Renal cortex interstitium (tissue), 11 donors: ENCODE data around the gene ZFHX3. TPM values are rescaled to one million over a fixed set of nuclear protein-coding genes. Genes with fewer than 3 reads are reported as not detected.
"Not testable (repeated sequence)": the region's sequence is repeated elsewhere in the genome, so short reads cannot be mapped to it uniquely, and the experiment has no call there.

Experiments used
- DNase-seq, 11 donors: peaks; one replicate each; pipeline ENCODE4 v3.0.0-alpha.2; 2013; ENCODE audit warnings: low read depth in 9 of 11, low spot score in 4 of 11; ENCODE audit errors: extremely low read depth in 1 of 11
- polyA plus RNA-seq, 3 donors: library from polyadenylated mRNA; unstranded; fragments of 120-200 nt; gene quantifications; one replicate each; pipeline ENCODE4 v1.2.1, GENCODE V29; 2013; ENCODE audit not compliant: insufficient read length in 3 of 3

The ZFHX3 gene
- polyA plus RNA-seq, 3 donors: 20.2 to 25.8 (median 20.2) TPM

GRCh38 chr16:72991211-72991610 lies 56.7 kb downstream of the ZFHX3 start:
- DNase-seq: no peak

DNA sequence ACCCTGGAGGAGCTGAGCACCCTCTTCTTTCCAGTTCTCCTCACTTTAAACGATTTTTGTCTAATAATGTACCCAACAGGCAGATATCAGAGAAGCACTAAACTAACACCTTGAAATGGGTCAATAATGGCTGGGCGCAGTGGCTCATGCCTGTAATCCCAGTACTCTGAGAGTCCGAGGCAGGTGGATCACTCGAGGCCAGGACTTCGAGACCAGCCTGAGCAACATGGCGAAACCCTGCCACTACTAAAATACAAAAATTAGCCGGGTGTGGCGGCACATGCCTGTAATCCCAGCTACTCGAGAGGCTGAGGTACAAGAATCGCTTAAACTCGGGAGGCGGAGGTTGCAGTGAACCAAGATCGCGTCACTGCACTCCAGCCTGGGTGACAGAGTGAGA lies 57.4 kb downstream of the ZFHX3 start:
- DNase-seq: no peak

DNA sequence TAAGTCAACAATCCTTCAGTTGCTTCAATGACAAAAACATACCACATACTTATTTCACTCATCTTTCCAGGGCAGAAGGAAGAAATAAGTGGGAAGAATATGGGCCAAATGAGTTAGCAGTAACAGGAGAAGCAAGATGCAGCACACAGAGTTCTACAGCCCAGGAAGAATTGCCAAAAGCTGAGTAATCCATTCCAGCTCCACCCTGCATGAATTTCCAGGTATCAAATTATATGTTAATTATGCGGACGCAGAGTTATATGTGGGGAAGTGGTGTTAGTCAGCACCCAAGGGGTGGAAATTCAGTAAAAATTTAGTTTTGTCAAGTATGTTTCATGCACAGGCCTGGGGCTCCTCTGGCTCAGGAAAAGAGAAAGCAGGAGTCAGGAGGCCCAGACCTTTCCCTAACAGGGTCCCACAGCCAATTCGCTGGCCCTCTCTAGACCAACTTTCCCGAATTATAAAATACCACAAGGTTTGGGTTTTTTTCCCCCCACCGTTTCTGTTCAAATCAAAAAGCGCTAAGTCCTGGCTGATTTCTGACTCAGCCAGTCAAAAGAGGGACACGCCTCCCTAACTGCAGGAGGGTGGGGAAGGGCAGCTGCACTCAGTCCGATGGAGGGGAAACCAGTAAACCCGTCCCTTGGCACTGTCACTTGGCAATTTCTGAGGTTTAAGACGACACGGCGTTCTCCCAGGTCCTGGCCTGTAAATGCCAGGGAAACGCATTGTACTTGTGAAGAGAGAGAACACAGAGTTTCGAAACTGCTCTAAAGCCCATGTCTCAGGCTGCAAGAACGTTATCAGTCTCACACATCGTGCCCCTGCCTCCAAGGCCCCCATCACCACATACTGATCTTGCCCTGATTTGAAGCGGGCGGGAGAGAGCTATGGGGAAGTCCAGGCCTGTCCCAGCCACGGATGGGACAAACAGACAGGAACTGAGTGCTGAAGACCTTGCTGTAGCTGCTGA lies 58.1 kb downstream of the ZFHX3 start:
- DNase-seq: no peak

DNA sequence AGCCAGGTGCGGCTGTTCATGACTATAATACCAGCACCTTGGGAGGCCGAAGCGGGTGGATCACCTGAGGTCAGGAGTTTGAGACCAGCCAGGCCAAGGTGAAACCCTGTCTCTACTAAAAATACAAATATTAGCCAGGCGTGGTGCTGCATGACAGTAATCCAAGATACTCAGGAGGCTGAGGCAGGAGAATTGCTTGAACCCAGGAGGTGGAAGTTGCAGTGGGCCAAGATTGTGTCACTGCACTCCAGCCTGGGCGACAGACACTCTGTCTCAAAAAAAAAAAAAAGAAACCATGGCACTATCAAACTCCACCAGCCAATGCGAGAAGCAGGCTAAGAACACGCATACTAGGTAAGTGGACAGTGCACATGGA lies 58.7 kb downstream of the ZFHX3 start:
- not testable (repeated sequence) for DNase-seq

- DNase-seq: no peak
Observed at GRCh38 chr16:72988569-72988968, 59.4 kb downstream of the ZFHX3 start.

DNA sequence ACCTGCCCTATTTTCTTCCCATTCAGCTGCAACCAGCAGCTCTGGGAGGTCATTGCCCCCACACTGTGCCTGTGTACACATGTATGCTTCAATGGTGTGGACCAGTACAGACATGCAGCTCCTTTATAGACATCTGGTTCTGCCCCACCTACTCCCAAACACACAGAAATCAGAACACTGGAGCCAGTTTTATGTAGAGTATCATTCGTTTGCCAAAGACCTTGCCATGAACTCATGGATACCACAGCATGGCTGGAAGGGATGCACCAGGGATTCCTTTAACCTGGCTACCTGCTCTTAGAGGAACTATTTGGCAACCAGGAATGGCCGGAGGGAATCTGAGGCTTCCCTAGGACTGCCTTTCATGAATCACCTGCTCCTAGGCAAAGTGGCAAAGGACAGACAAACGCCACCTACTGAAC lies 60.4 kb downstream of the ZFHX3 start:
- DNase-seq: no peak

DNA sequence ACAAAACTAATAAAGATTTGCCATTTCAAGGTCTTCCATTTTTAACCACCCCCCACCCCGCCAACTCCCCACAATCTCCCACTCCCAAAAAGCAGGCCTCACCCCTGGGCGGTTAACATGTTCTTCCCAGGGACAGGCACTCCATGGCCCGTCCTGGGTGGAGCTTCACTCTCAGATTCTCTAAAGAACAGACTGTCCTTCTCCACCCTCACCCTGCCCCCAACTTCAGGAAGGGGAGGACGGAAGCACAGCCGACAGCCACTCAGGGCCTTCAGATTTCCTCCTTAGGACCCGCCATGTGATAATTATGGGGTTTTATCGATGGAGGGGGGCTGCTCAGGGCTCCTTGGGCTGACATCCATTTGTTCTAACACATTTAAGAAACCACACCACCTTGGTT lies 61.9 kb downstream of the ZFHX3 start:
- no peak for DNase-seq

DNA sequence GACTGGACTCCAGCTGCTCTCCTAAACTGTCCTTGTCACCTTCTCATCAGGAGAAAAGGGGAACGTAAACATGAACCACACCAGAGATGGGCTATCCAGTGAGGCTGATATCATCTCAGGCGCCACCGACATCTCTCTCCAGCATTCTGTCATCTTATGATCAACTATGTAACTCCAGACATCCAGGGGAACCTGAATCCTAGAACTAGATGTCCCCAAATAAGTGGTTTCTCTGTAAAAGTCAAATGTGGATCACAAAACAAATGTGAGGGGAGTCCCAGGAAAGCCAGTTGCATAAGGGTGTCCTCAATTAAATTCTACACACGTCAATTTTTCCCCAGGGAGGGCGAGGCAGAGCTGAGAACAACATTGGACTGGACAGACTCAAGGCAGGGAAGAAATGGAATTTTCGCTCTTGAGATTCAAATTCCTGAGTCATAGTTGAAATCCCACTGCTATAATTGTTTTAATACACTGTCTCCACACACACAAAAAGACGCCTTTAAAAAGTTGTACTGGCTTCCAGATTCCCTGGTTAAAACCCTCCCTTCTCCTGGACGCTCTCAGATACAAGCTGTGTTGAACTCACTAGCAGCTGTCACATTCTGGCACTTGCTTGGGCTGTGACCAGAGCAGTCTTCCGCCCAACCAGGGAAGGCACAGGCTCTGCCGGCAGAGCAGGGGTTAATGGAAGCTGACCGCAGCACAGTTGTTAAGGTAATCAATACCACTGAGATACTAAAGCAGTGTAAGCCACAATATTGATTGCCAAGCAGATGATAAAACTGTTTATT lies 62.6 kb downstream of the ZFHX3 start:
- DNase-seq: no peak

DNA sequence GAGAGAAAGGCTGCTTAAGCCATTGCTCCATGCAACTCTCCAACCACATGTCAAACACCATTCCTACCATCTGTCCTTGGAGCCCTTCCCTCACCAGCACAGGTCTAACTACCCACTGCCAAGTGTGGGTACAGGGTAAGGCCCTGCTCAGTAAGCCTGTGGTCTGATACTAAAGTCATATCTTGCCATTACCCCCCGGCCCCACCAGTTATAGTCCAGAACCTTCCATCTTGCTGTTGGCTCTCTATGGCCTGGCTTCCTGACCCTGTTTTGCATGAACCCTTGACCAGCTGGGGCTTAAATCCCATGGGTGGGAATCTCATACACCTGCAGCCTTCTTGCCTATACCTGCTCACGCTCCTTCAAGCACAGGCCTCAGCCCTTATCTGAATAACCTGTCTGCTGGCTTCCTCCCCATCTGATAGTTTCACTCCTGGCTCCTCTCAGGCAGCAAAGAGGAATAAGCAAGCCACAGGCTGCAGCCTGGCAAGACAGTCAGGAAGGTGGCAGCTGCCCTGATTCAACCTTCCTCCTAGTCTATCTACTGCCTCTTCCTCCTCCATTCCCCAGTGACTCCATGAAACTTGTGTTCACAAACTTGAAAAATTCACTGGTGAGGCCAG lies 64.1 kb downstream of the ZFHX3 start:
- no peak for DNase-seq

DNA sequence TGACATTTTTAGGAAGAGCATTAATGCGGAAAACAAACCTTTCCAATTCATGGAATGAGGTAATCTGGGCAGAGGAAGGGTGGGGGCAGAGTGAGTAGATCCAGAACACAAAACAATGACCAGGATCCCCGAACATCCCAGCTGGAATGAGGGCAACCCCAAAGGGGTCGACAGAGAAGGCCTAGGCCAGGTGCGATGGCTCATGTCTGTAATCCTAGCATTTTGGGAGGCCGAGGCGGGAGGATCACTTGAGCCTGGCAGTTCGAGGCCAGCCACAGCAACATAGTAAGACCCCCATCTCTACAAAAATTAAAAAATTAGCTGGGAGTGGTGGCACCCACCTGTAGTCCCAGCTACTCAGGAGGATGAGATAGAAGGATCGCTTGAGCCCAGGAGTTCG lies 64.7 kb downstream of the ZFHX3 start:
- DNase-seq: no peak

DNA sequence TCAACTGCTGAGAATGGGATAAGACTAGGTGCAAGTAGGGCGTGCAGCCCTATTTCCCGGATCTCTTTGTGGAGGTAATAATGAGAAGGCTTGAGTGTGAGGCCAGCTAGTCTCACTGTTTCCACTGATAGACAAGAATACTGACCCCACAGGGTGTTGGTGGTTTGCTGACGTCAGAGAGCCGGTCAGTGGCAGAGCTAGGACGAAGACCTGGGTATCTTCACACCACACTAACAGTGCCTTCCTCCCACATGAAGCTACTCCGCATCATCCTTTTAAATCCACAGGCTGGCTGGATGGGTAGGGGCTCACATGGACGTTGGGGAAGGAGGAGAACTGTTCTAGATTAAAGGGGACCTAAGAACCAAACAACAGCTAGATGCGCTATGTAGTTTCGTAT lies 68.0 kb downstream of the ZFHX3 start:
- DNase-seq: no peak

DNA sequence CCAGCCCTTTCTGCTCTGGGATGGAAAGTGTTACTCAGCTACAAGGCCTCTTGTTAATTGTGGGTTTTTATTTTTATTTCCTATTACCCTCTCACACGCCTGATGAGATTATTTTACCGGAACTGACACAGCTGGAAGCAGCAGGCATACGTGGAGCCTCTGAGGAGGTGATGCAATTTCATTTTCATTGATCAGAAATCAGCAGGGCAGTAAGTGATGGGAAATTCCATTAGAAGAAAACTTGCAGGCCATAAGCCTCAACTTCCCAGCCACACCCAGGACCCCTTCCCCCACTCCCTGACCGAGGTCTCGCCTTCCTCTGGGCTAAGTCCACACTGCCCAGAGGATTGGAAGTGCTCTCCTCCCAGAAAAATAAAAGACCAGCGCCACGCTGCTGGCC lies 69.7 kb downstream of the ZFHX3 start:
- no peak for DNase-seq

GRCh38 chr16:72977127-72977526 lies 70.8 kb downstream of the ZFHX3 start:
- no peak for DNase-seq

DNA sequence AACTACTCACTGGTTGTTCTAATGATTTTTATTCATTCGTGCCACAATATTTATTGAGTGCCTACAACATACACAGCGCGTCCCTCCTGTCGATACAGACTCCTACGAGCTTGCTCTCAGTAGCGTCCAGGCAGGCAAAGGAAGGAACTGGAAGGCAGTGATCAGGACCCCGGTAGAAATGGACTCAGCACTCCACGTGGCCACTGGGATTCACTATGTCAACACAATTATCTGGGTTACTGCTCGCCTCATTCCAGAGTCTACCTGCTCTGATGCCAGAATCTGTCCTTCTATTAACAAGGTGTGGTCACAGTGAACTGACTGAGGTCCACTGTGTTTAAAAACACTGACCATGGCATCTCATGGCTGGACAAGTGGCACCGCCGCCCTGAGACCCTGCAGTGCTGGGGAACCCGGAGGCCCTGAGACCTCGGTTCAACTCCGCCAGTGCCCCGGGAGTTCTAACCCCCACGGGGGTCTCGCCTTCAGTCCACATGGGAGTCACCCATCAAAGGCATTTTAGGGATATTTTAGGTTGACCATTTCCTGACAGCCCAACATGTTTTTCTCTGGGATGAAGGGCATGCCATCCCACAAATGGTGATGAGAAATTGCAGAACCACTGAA lies 71.4 kb downstream of the ZFHX3 start:
- DNase-seq: no peak

GRCh38 chr16:72975809-72976437 lies 72.0 kb downstream of the ZFHX3 start:
- no peak for DNase-seq

GRCh38 chr16:72974142-72974769 lies 73.7 kb downstream of the ZFHX3 start:
- DNase-seq: no peak

DNA sequence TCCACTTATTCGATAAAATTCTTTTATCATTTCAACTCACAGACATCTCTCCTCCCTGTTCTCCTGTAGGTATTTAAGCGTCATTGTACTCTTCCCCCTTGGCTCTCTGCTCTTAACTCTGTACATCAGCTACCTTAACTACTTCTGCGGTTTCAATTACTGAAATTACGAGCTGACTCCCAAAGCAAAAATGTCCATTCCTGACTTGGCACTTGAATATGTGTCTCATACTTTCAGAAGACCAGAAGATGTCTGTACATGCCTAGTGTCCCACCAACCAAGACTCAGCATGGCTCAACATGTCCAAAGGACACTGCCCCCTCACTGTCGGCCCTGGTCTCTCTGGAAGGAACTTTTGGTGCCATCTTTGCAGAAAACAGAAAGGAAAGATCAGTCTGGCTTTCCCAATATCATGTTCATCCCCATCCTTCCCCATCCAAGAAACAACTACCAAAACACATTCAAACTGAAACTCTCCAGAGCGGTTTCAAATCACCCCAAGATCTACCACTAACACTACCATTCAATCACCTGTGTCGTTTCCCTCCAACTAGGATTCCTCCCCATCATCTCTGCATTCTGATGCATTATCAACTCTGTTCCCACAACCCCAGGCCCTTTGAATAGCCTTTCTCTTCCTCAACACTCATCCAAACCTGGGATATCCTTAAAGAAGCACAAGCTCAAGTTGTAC lies 74.9 kb downstream of the ZFHX3 start:
- DNase-seq: no peak

- DNase-seq: no peak
Observed at GRCh38 chr16:72971370-72971769, 76.6 kb downstream of the ZFHX3 start.
